AML-193 (cell line): Measurements from ENCODE around the gene FAM13B.
"Not testable (repeated sequence)": the region's sequence is repeated elsewhere in the genome, so short reads cannot be mapped to it uniquely, and the experiment has no call there.

ENCODE experiments used
- DNase-seq, 2 experiments: peaks; one replicate each; lab custom pipeline; 2025; lab: John Stamatoyannopoulos, UW

The FAM13B gene

GRCh38 chr5:138032572-138033385 lies at the start of gene FAM13B:
TSS of gene FAM13B (minus strand) at chr5:138033079. CDS start at chr5:138019111, 13,968 bp downstream.
- peak; percentile 62 to 69 for DNase-seq

DNA sequence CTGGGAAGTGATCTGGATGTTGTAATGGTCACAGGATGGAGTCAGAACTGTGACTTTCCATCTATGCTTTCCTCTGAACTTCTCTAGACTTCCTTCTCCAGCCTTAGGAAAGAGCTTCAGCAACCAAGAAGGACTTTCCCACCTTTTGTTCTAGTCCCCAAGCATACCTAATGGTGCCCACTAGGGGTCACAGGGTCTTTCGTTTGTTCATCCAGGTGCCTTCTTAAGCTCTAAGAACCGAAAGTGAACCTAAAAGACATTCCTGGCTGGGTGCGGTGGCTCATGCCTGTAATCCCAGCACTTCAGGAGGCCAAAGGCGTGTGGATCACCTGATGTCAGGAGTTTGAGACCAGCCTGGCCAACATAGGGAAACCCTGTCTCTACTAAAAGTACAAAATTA lies 49.2 kb upstream of the FAM13B start:
- no peak for DNase-seq

DNA sequence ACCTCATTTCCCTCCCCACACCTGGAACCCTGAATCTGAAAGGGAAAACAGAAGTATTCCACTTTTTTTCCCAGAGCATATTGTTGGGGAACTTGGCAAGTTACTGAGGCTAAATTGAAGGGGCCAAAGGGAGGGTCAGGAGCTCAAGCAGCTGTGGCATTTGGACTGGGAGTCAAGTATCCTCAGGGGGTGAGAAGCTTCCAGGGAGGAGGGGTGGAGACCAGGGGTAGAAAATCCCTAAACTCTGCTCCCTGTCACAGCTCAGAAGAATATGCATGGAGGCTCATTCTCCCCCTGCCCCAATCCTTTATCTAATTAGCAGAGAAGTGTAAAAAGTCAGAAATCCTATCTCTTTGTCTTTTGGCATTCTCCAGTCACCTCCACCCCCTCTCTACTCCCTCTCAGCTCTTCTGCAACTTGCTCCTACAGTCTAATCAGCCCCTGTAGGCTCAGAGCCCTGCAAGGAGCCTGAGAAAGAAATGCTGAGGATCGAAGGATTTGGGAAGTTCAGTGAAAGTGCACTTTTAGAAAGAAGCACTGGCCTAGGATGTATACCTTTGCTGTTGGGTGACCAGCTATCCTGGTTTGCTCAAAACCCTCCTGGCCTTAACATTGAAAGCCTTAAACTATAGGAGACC lies 45.2 kb upstream of the FAM13B start:
- no peak for DNase-seq

- peak; percentile 22 to 47 for DNase-seq
Observed at GRCh38 chr5:138077064-138077696, 44.3 kb upstream of the FAM13B start.

GRCh38 chr5:138070026-138070425 lies 37.1 kb upstream of the FAM13B start:
- not testable (repeated sequence) for DNase-seq

DNA sequence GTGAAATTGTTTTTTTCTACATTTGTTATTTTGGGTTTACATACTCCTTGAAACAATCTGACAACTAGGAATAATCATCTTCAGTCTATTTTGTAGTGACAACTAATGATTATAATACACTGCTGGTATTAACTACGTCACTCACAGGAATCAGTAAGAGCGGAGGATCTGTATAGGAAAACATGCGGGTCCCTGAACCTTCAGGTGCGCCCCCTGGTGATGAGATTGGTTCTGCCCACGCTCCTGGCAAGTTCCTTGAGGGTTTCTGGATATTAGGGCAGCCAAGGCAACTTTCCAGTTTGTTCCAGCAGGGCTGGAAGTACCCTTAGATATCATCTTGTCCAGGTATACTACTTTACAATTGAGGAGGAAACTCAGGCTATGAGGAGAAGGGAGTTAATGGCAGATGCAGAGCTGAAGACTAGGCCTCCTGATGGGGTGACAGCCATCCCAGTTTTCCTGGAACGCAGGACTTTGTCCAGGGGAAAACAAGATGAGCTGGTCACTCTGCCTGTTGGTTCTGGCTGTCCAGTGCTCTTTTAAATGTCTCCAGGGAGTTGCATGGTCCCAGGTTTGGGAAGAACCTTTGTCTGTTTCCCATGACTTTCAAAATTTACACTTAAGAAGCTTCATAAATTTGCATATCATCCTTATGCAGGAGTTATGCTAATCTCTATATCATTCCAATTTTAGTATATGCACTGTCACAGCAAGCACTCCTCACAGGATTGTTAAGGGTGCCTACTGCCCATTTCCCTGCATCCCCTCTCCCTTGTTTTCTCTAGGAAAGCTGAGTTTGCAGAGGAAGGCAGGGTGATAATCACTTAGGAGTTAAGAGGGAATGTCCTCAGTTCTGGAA lies 36.1 kb upstream of the FAM13B start:
- DNase-seq, result peak; percentile 60 to 73

DNA sequence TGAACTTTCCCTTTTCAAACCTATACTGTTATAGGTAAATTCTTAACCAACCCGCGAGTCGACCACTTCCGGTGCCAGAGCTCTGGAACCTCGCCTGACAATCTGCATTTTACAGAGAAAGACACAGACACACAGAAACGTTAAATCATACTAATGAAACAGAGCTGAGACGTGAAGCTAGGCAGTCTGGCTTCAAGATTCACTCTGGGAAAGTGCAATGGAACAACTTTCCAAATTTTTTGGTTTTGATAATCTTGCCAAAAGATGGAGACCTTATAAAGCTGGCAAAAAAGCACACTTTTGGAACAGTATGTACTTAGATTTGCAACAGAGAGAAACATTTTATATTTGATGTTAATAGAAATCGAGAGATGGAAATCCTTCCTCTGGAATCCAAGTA lies 35.1 kb upstream of the FAM13B start:
- DNase-seq, result no peak

GRCh38 chr5:138065102-138065501 lies 32.2 kb upstream of the FAM13B start:
- DNase-seq, result no peak

- DNase-seq, result no peak
Observed at GRCh38 chr5:138064526-138064925, 31.6 kb upstream of the FAM13B start.

DNA sequence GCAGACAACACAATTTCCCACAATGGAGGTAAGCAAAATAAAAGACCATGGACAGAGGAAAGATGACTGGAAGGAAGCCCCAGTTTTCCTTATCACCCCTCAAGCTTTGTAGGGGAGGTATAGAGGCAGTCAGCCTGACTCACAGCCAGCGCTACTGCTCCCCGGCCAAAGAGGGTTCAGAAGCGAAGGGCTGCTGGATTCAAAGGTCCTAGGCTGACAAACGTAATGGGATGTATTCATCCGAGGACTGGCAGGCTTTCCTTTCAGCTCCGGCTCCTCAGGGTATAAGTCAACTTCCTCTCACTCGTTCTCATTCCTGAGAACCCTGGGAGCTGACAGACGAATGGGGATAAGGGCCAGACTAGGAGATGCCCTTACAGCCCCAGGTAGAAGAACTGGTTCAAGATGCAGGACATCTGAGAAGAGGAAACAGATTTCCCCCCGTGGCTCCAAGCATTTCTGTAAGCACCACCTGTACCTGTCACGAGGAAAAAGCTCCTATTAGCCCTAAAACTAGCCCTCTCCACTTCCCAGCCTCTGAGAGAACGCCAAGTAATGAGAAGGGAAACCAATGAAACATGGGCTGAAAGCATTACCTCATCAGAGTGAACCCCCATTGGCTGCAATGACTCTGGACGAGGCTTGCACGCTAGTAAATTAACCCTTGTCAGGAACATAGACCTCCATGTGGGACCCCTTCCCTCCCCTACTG lies 22.1 kb upstream of the FAM13B start:
- DNase-seq, result no peak

GRCh38 chr5:138054206-138054605 lies 21.3 kb upstream of the FAM13B start:
- DNase-seq, result no peak

GRCh38 chr5:138053554-138053953 lies 20.7 kb upstream of the FAM13B start:
- no peak for DNase-seq

GRCh38 chr5:138052718-138053117 lies 19.8 kb upstream of the FAM13B start:
- DNase-seq, result not testable (repeated sequence)

DNA sequence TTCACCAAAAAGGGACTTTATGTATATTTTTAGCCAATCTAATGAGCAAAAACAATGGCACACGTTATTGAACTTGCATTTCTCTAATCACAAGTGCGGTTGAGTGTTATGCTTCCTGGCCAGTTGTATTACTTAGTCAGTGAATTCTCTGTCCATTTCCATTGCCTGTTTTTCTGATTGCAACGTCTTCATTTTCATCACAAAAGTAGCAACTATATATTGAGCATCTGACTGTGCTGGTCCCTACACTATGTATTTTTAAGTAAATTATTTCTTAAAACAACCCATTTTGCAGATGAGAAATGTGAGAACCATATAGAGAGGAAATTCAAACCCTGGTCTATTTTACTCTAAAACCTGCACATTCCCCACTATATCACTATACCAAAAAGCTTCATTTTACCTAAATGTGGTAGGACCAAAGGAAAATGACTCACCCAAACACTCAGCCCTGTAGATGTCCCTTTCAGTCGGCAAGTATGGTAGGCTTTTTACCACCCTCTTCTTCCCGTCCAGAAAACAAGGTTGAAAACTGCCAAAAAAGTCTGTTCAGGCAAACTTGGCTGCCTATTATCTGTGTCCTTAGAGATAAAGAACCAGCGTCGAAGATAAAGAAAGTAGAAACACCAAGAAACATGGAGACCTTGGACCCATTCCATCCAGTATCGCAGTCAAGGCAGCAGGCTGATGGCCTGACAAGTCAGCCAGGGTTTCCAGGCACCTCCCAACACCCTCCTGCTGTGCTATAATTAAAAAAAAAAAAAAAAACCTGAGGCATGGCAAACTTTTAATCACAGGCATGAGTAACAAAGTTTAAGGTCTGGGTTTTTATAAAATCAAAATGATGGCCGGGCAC lies 18.8 kb upstream of the FAM13B start:
- DNase-seq, result no peak

GRCh38 chr5:138045283-138045682 lies 12.4 kb upstream of the FAM13B start:
- not testable (repeated sequence) for DNase-seq

DNA sequence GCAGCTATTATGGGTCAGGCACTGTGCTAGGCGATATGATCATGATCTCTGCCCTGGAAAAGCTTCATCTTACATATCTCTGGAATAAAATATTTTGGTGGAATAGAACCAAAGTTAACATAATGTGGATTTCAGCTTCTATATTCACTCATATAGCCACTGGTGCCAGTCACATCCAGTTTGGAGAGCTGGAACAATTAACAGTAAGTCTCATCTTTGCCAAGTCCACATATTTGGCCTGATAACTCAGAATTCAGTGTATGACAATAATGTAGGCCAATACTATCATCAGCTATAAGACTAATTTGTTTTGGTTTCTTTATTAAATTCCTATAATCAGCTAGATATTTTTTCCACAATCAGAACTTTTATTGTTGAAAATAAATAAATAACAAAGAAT lies 5.9 kb upstream of the FAM13B start:
- DNase-seq, result no peak

GRCh38 chr5:138037907-138038633 lies 5.2 kb upstream of the FAM13B start:
- DNase-seq, result no peak

DNA sequence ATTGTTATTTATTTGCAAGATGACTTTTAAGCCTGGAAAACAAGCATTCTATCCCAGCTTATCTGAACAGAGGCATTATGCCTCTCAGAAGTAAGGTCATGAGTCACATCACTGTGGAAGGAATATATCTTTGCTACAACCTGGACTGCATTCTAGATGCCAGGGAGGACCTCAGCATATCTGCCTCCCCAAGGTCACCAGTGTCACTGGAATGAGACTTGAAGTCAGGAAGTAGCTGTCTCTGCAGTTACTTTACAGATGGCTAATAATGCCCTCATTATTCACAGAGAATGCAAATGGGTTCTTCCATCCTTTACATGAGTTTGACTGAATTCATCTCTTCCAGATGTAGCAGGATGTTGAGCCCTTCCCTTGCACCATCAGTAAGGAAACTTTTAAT lies 4.4 kb upstream of the FAM13B start:
- no peak for DNase-seq

GRCh38 chr5:138035605-138036537 lies 3.0 kb upstream of the FAM13B start:
- peak; percentile 92 to 95 for DNase-seq
